ENCODE results near the gene HS6ST2.

HS6ST2 gene

GRCh38 chrX:132615391-132616131, 342.9 kb downstream of the HS6ST2 start:
- no peak overlapping the region for H3K4me3 ChIP-seq (ENCODE audit: control insufficient read depth, low read depth, low read length)
- peak; percentile 39 for TF ChIP-seq CTCF (conservative IDR thresholded peaks at IDR 0.05; ENCODE audit: control insufficient read depth, insufficient read depth, low read depth, low read length)
- peak; percentile 41 for DNase-seq (ENCODE audit: low read depth)

- DNase-seq (ENCODE audit: low read depth) = peak; percentile 9
- no peak overlapping the region for H3K4me3 ChIP-seq (ENCODE audit: control insufficient read depth, low read depth, low read length)
- TF ChIP-seq CTCF (conservative IDR thresholded peaks at IDR 0.05; ENCODE audit: control insufficient read depth, insufficient read depth, low read depth, low read length) = peak; percentile 31
These were observed 344.1 kb downstream of the HS6ST2 start for GRCh38 chrX:132614297-132614696.

GRCh38 chrX:132613801-132614200, 344.6 kb downstream of the HS6ST2 start:
- no peak for DNase-seq (ENCODE audit: low read depth)
- H3K4me3 ChIP-seq (ENCODE audit: control insufficient read depth, low read depth, low read length) = no peak overlapping the region
- no peak for TF ChIP-seq CTCF (conservative IDR thresholded peaks at IDR 0.05; ENCODE audit: control insufficient read depth, insufficient read depth, low read depth, low read length)

GRCh38 chrX:132612821-132613564, 345.4 kb downstream of the HS6ST2 start:
- peak; percentile 59 for TF ChIP-seq CTCF (conservative IDR thresholded peaks at IDR 0.05; ENCODE audit: control insufficient read depth, insufficient read depth, low read depth, low read length)
- H3K4me3 ChIP-seq (ENCODE audit: control insufficient read depth, low read depth, low read length) = no peak overlapping the region
- peak; percentile 28 for DNase-seq (ENCODE audit: low read depth)

- no peak for TF ChIP-seq CTCF (conservative IDR thresholded peaks at IDR 0.05; ENCODE audit: control insufficient read depth, insufficient read depth, low read depth, low read length)
- DNase-seq (ENCODE audit: low read depth) = no peak
- no peak overlapping the region for H3K4me3 ChIP-seq (ENCODE audit: control insufficient read depth, low read depth, low read length)
These were observed 347.9 kb downstream of the HS6ST2 start for GRCh38 chrX:132610536-132610935.

GRCh38 chrX:132609362-132609848, 349.0 kb downstream of the HS6ST2 start:
- TF ChIP-seq CTCF (conservative IDR thresholded peaks at IDR 0.05; ENCODE audit: control insufficient read depth, insufficient read depth, low read depth, low read length) = no peak
- DNase-seq (ENCODE audit: low read depth) = no peak
- no peak overlapping the region for H3K4me3 ChIP-seq (ENCODE audit: control insufficient read depth, low read depth, low read length)

Measured in fibroblast of mammary gland (primary cell).